Suppressor macrophage treated with lipopolysaccharide for 4 hours (primary cell): ENCODE results near the gene GJE1.
"Not testable (repeated sequence)": the region's sequence is repeated elsewhere in the genome, so short reads cannot be mapped to it uniquely, and the experiment has no call there.

Experiments
- DNase-seq: peaks from one replicate; pipeline ENCODE4 v3.0.0-alpha.2; 2020

The GJE1 gene

GRCh38 chr6:142132625-142133024 is at the start of gene GJE1:
TSS of gene GJE1 (plus strand) at chr6:142132925. CDS start at chr6:142133159, 234 bp downstream.
- DNase-seq: no peak

DNA sequence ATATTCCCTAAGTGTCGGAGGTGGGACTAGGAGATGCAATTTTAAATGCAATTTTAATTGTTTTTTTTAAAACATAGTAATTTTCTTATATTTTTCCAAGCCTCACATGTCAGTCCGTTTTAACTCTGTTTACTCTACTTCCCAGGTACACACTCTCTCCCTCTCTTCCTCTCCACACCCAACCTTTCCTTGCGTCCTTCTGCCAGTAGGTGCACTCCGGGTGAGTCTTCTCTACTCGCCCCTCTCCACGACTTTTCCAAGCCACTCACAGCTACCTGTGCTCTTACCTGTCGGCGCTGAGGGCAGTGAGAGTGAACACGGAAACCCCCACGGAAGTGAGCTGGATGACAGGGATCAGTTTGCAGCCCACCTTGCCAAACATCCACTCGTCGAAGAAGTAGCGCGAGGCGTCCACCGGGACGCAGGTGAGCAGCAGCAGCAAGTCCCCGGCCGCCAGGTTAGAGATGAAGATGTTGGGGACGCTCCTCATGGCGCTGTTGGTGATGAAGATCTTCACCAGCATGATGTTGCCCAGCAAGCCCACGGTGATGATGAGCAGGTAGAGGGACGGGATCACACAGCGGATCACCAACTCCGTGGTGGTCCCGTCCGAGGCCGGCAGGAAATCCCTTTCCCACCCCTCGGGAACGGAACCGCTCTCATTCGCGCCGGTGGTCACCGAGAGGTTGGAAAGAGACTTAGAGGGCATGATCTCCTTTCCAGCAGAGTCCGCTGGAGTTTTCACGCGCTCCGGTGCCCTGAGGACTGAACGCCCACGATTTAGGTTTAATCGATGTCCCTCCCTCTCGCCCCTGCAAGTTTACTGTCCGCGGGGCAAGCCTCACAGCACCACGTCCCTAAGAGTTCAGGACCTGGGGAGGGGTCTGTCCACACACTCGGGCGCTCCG is 44.5 kb upstream of the GJE1 start:
- DNase-seq: no peak

DNA sequence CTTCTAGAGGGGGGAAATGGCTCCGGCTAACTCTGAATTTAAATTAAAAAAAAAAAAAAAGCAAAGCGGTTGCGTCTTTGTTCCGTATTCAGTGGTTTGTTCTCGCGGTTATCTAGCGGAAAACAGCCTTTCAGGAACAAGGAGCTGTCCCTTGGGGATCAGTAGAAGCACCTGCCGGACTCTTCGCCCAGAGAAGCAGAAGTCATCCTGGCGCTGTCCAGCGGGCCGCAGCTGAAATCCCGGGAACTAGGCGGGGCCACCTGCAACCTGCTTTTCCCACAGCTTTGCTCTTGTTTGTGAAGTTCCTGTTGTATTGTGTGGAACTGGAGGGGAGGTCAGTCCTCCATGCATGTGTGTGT is 43.9 kb upstream of the GJE1 start:
- DNase-seq: no peak

- not testable (repeated sequence) for DNase-seq
Observed at GRCh38 chr6:142104820-142105219, 27.9 kb upstream of the GJE1 start.

DNA sequence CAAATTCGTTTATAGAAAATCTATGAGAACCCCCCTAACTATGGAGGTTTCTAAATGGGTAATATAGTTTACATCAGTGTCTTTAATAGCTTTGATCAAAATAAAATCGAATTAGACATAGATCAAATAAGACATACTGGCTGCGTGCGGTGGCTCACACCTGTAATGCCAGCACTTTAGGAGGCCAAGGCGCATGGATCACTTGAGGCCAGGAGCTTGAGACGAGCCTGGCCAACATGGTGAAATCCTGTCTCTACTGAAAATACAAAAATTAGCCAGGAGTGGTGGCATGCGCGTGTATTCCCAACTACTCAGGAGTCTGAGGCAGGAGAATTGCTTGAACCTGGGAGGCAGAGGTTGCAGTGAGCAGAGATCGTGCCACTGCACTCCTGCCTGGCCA is 21.9 kb upstream of the GJE1 start:
- not testable (repeated sequence) for DNase-seq

- DNase-seq: peak; percentile 84
Observed at GRCh38 chr6:142112451-142113061, 20.2 kb upstream of the GJE1 start.

DNA sequence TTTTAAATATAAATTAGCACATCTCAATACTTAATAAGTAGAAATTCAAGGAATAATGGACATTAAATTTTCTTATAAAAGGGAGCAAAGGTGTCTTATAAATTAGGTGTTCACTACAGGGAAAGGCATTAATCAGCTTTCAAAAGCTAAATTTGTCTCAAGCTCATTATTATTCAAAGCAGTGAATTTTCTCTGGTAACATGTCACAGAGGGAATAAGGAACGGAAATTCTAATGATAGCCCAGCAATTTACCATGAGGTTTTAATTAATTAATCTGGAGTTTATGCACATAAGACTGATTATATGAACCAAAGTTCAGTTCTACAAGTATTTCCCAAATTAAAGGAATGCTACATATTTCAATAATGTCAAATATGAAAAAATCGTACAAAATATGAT is 15.4 kb upstream of the GJE1 start:
- no peak for DNase-seq

- no peak for DNase-seq
Observed at GRCh38 chr6:142118328-142118727, 14.4 kb upstream of the GJE1 start.

DNA sequence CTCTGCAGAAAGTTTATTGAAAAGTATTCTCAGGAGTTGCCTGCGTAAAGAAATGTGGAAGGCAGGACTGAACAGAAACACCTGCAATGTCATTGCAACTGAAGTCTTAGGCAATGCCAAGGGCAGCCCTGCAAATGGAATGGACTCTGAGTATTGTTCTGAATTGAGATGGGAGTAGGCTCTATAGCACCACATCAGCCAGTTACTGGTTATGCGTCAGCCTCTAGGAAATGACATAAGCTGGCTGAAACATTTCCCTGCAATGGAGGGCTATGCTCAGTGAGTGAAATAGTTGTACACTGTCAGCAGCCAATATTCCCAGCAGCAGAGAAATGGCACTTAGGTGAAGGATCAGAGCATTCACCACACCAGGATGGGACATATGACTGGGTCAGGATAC is 13.8 kb upstream of the GJE1 start:
- no peak for DNase-seq

- no peak for DNase-seq
Observed at GRCh38 chr6:142121342-142121741, 11.4 kb upstream of the GJE1 start.

DNA sequence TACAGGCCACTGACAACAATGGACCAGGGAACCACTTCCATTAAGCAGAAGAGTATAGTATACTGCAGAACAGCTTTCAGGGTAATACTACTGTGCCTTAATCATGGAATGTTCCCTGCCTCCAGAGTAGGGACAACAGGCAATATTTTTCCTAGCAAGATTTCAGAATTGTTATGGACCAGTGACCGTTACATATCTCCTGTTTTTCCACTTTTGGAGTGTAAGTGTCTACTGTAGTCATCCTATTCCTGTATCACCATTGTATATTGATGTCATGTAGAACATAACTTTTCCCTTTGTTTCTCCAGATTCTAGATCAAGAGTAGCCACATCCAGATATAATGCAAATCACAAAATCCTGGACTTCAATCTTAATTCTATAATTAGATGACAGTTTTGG is 1.9 kb upstream of the GJE1 start:
- no peak for DNase-seq

DNA sequence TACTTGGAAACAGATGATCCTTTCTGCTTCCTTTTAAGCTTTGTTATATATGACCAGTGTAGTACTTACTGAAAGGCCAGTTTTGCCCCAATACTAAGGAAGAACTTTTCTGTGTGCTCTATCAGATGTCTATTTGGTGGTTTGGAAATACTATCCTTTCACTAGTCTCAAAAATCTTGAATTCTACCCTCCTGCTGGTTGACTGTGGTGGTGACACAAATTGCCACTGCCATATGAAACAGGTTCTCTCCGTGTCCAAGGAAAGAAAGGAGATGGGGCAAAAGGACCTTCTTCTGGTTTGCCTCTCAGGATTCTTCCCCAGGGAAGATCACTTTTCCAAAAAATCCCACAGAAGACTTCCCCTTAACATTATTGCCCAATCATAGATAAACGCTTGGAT is 6.2 kb downstream of the GJE1 start:
- DNase-seq: no peak

DNA sequence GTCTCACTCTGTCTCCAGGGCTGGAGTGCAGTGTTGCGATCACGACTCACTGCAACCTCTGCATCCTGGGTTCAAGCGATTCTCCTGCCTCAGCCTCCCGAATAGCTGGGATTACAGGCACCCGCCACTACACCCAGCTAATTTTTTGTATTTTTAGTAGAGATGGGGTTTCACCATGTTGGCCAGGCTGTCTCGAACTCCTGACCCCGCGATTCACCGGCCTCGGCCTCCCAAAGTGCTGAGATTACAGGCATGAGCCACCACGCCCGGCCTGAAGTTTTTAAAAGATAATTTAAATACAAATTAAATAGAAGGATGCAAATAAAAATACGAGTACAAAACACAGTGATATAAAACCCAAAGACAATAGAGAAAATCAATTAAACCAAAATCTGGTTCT is 8.8 kb downstream of the GJE1 start:
- DNase-seq: not testable (repeated sequence)

DNA sequence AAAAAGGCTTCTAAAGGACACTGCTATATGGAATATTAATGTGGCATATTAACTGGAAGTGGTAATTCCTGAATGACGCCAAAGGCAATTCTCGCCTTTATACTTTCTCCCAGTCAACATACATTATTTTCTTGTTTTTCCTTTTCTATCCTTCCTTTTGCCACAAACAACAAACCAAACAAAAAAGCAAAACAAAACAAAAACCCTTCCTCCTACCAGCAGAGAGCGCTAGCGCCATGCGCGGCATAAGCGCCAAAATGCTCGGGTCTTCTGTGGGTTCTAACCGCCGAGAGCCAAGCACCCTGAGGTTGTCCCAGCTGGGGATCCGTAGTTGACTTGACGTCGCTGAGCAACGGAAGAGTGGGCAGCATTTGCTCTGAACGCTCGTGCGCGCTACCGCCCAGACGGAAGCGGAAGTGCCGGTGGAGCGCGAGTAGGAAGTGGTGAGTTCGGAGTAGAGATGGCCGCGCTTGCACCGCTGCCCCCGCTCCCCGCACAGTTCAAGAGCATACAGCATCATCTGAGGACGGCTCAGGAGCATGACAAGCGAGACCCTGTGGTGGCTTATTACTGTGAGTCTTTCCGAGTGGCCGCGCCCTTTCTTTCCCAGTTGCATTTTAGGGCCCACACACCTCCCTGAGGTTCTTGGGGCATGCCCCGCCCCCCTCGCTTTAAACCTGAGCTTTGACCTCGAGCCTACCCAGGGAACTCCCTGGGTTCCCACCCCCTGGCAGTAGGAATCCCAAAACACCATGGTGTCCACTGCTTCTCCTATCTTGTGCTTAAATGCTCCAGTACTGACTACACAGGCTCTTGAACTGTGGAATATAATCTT is 14.3 kb downstream of the GJE1 start, which contains the start of the genes NMBR and VTA1:
Gene NMBR (minus strand): TSS at position 295 of the 835 bp plus-strand sequence. CDS start 58,464 bp downstream, outside the sequence.
Gene VTA1 (plus strand): TSS at position 436 of the 835 bp plus-strand sequence. CDS start 25 bp downstream, at position 461.
- peak; percentile 99 for DNase-seq

DNA sequence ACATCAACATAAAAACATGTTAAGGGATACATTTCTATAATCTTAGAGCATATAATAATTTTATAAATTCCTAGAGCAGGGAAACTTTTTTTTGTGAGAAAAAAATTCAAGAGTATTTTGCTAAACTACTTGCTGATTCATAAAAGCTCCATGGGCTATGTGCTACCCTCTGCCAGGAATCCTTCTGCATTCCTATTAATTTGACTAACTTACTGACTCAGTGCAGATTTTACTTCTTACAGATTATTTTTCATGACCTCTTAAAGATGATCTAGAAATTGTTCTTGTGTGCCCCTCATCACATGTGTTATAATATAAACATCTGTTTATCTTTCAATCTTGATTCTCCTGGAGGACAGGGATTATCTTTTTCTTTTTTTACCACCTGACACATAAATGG is 20.0 kb downstream of the GJE1 start:
- no peak for DNase-seq

- no peak for DNase-seq
Observed at GRCh38 chr6:142153196-142153595, 20.5 kb downstream of the GJE1 start.

DNA sequence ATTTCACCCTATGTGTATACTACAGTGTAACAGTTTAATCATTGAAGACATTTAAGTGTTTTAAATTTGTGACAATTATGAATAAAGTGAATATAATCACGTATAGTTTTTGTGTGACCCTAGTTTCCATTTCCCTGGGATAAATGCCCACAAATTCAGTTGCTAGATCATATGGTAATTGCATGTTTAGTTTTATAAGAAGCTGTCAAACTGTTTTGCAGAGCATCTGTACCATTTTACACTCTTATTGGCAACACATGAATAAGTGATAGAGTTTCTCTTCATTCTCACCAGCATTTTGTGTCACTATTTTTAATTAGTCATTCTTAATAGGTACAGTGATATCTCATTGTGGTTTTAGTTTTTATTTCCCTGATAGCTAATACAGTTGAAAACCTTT is 21.6 kb downstream of the GJE1 start:
- no peak for DNase-seq

DNA sequence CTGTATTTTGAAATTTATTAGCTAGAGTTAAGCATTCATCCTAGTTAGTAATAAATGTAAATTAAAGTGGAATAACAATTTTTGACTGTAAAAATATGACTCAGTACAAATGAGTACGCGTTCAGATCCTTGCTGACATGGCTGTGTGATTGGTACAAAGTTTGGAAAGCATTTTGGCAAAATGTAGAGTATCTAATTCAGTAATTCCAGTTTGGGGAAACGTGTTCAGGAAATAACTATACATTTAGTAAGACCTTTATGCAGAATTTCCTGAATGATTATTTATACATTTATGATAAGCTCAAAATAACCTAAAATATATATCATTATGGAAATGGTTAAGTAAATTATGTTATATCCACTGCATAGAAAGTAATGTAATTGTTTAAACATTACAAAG is 22.4 kb downstream of the GJE1 start:
- no peak for DNase-seq

DNA sequence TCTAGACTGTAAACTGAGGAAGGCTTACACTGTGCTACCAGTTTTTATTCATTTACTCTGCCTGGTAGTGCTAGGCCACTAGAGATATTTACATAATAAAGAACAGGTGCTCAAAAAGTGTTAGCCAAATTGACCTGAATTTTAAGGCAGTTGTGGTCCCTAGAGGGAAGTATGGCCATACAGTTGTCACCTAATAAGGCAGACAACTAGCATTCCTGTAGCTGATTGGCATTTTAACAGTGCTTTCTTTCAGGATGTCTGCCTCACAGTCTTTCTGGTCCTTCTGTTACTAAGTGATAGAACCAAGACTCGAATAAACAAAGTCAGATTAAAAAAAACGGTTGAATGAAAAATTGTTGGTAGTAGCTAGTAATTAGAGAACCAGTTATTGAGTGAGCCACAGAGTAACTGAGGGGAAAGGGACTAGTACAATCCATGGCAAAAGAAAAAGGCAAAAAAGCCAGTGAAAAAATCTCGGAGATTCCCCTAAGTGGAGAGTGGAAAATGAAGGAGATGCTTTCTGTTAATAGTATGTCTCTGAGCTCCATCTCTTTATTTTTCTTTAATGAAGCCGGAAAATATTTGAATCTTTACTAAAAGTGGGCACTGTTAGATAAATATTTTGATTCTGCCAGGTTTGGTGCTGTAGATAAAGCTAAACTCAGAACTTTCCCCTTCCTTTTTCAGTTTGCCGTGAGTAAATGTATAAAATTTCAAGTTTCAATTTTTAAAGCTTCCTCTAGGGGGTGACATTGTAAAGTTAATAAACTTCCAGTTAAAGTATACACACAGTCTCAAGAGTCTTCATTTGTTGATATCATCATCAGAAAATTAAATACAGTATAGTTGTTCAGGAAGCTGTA is 23.4 kb downstream of the GJE1 start:
- DNase-seq: peak; percentile 51

DNA sequence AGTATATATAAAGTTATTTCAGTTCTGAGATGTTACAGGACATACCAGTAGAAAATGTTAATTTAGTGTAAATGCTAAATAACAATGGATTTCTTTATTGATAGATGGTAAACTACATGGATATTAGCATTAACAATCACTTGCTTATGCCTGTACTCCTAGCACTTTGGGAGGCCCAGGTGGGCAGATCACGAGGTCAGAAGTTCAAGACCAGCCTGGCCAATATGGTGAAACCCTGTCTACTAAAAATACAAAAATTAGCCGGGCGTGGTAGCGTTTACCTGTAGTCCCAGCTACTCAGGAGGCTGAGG is 24.0 kb downstream of the GJE1 start:
- not testable (repeated sequence) for DNase-seq

DNA sequence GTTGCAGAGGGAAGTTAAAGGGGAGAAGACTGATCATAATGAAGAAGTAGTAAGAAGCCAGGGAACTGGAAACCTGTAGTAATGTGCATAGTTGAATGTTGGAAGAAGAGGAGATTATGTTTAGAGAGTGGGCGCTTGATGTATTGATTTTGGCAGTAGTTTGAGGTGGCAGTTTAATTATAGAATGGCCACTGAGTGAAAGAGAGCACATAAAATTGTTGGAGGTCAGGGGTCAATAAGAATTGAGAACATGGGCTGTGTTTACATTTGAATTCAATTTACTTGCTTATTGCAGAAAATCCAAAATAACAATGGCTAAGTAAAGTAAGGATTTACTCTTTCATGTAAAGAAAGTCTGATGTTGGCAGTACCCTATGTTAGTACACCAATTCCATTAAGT is 30.1 kb downstream of the GJE1 start:
- no peak for DNase-seq

DNA sequence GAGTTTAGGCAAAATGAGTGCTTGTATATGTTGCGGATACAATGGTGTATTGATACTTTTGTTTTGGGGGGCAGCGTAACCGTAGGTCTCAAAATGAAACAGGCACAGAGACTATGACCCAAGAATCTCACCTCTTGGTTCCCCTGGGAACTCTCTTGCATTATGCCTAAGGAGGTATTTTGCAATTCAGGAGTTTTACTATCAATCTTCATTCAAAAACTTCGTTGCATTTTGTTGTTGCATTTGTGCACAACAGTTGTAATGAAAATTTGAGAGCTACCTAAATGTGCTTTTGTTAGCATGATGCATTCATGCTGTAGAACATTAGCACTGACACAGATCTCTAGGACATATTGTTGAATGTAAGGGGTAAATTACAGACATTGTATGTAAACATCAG is 32.5 kb downstream of the GJE1 start:
- DNase-seq: no peak

- DNase-seq: no peak
Observed at GRCh38 chr6:142167071-142167470, 34.3 kb downstream of the GJE1 start.
